Panc1 (cell line): Measurements from ENCODE around the gene LDB2. TPM values are rescaled to one million over a fixed set of nuclear protein-coding genes. Genes with fewer than 3 reads are reported as not detected.
"Not testable (repeated sequence)": the region's sequence is repeated elsewhere in the genome, so short reads cannot be mapped to it uniquely, and the experiment has no call there.

ENCODE experiments used
- ATAC-seq: fragments of 200-7000 bp; cut with Tn5 transposase; 2 replicates; pipeline ENCODE4 v1.9.1; 2020; ENCODE audit warnings: mild to moderate bottlenecking, moderate library complexity
- BruUV-seq: library from RNA; stranded (reverse); fragments of 400-500 nt; replicated peaks from 2 replicates; lab custom pipeline; 2021; lab: Mats Ljungman, UMichigan
- CTCF ChIA-PET: fragments of 300-600 bp; sonication (Branson Sonifier 250); formaldehyde crosslinking; loops from one replicate; lab custom pipeline; 2022; ENCODE audit warnings: antibody characterized with exemption; lab: Charles Lee
- POLR2A ChIA-PET: fragments of 300-600 bp; sonication (Branson Sonifier 250); formaldehyde crosslinking; loops from one replicate; lab custom pipeline; 2022; ENCODE audit warnings: antibody characterized with exemption; lab: Charles Lee
- DNase-seq: peaks from one replicate; pipeline ENCODE4 v3.0.0-alpha.2; 2010; ENCODE audit warnings: low read depth, low spot score
- H3K27ac ChIP-seq: 2 replicates; pipeline ENCODE4 v1.5.1; 2011; ENCODE audit warnings: mild to moderate bottlenecking, low read length, inconsistent platforms
- H3K27me3 ChIP-seq: fragments of 200-500 bp; sonication (Bioruptor generic); 2 replicates; pipeline ENCODE4 v1.6.0; 2014; ENCODE audit warnings: low read length, inconsistent platforms; ENCODE audit not compliant: control insufficient read depth, insufficient read depth
- H3K36me3 ChIP-seq: fragments of 200-500 bp; sonication (Bioruptor generic); 2 replicates; pipeline ENCODE4 v1.5.1; 2014; ENCODE audit warnings: inconsistent platforms, mild to moderate bottlenecking, low read length, moderate library complexity; ENCODE audit not compliant: control insufficient read depth, insufficient read depth
- H3K4me1 ChIP-seq: 2 replicates; pipeline ENCODE4 v1.5.1; 2011; ENCODE audit warnings: inconsistent platforms, mild to moderate bottlenecking, low read length, moderate library complexity; ENCODE audit not compliant: control insufficient read depth, insufficient read depth
- H3K4me3 ChIP-seq, 2 experiments: 2 replicates each; pipeline ENCODE4 v1.5.1; 2011 to 2012; ENCODE audit warnings: low read depth in 2 of 2, low read length in 2 of 2, mild to moderate bottlenecking in 2 of 2, inconsistent platforms in 1 of 2, moderate library complexity in 1 of 2
- H3K9me3 ChIP-seq: fragments of 200-500 bp; sonication (Bioruptor generic); 2 replicates; pipeline ENCODE4 v1.5.1; 2014; ENCODE audit warnings: low read depth, mild to moderate bottlenecking, inconsistent platforms, low read length, moderate library complexity; ENCODE audit not compliant: control insufficient read depth, insufficient read depth
- CTCF ChIP-seq: fragments of 450-650 bp; IDR thresholded peaks from 2 replicates; pipeline ENCODE4 v1.5.1; 2017; ENCODE audit warnings: mild to moderate bottlenecking
- POLR2AphosphoS5 ChIP-seq: IDR thresholded peaks from 2 replicates; pipeline ENCODE4 v1.6.1; 2012; ENCODE audit warnings: mild to moderate bottlenecking, low read depth, low read length, moderate library complexity
- REST ChIP-seq, 2 experiments: IDR thresholded peaks; 2 replicates each; pipeline ENCODE4 v1.6.1; 2011 to 2012; ENCODE audit warnings: low read depth in 2 of 2, control low read depth in 1 of 2, low read length in 1 of 2, mild to moderate bottlenecking in 1 of 2, moderate library complexity in 1 of 2; ENCODE audit not compliant: insufficient read depth in 1 of 2
- SIN3A ChIP-seq: IDR thresholded peaks from 2 replicates; pipeline ENCODE4 v1.6.1; 2012; ENCODE audit warnings: low read depth, mild to moderate bottlenecking, low read length, moderate library complexity, borderline replicate concordance; ENCODE audit not compliant: insufficient read depth
- TCF7L2 ChIP-seq: IDR thresholded peaks from 2 replicates; pipeline ENCODE4 v1.6.1; 2011; ENCODE audit warnings: mild to moderate bottlenecking, low read depth, low read length, inconsistent platforms
- in situ Hi-C: cut with HindIII; loops from 2 replicates; pipeline ENCODE4 v1.10.0; 2016; ENCODE audit warnings: low sequenced_read_pairs, low pct_unique_long_range_greater_than_20kb
- intact Hi-C: fragments of 100-400 bp; cut with micrococcal nuclease; formaldehyde crosslinking; loops from one replicate; pipeline ENCODE4 v1.10.0; 2022; ENCODE audit not compliant: unreplicated experiment
- total RNA-seq: library from RNA; stranded (reverse); gene quantifications from one replicate; pipeline ENCODE4 v1.2.1, GENCODE V29; 2021; ENCODE audit not compliant: unreplicated experiment

The LDB2 gene
- total RNA-seq, 1 experiment from 2014 or later, result not detected

GRCh38 chr4:16636304-16636703 is 262.1 kb downstream of the LDB2 start:
- in situ Hi-C loops, result no loop called here
- Histone ChIP-seq H3K4me1 (no peaks in the 10 kb centered on the region), H3K27me3 (no peaks in the 10 kb centered on the region), H3K36me3 (no peaks in the 10 kb centered on the region), H3K9me3 (no peaks in the 10 kb centered on the region), H3K4me3 (no peak overlapping the region), H3K27ac (no peak overlapping the region)
- ATAC-seq (no peak), DNase-seq (no peak)
- ChIA-PET CTCF (no interaction called here), POLR2A (no interaction called here)
- TF ChIP-seq TCF7L2 (no peak), SIN3A (no peak), CTCF (no peak), REST (IDR thresholded peaks at IDR 0.05; ENCODE audit: insufficient read depth in 1 of 2, low read depth in 2 of 2, low read length in 1 of 2) (no peak), POLR2AphosphoS5 (no peak)
- BruUV-seq, result no TSS peak
- intact Hi-C loops, result no loop called here

DNA sequence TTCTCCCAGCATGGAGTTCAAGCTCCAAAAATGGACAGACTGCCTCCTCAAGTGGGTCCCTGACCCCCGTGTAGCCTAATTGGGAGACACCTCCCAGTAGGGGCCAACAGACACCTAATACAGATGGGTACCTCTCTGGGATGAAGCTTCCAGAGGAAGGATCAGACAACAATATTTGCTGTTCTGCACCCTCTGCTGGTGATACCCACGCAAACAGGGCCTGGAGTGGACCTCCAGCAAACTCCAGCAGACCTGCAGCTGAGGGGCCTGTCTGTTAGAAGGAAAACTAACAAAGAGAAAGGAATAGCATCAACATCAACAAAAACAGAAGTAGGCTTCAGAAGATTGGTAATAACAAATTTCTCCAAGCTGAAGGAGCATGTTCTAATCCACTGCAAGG is 269.2 kb downstream of the LDB2 start:
- DNase-seq, ATAC-seq, H3K27ac ChIP-seq, intact Hi-C loops, in situ Hi-C loops, H3K36me3 ChIP-seq, H3K9me3 ChIP-seq, H3K27me3 ChIP-seq, CTCF ChIA-PET, H3K4me1 ChIP-seq, H3K4me3 ChIP-seq, BruUV-seq, POLR2A ChIA-PET: not testable (repeated sequence)

DNA sequence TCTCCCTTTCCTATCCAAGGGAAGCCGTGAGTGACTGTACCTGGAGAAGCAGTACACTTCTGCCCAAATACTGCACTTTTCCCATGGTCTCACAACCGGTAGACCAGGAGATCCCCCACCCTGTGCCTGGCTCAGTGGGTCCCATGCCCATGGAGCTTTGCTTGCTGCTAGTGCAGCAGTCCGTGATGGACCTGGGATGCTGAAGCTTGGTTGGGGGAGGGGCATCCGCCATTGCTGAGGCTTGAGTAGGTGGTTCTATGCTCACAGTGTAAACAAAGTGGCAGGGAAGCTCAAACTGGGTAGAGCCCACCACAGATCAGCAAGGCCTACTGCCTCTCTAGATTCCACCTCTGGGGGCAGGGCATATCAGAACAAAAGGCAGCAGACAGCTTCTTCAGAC is 269.6 kb downstream of the LDB2 start:
- in situ Hi-C loops, CTCF ChIA-PET, H3K4me1 ChIP-seq, DNase-seq, BruUV-seq, intact Hi-C loops, ATAC-seq, H3K27ac ChIP-seq, H3K4me3 ChIP-seq, H3K9me3 ChIP-seq, H3K27me3 ChIP-seq, H3K36me3 ChIP-seq: not testable (repeated sequence)
- POLR2A ChIA-PET, result interaction anchor here (0.5 kb wide), 1 partner anchor 202 kb away, joined by 16 read pairs; no protein-coding TSS in a partner anchor
